Measurements from ENCODE around the gene EZH1. TPM values are rescaled to one million over a fixed set of nuclear protein-coding genes. Genes with fewer than 3 reads are reported as not detected.

EZH1 gene
- polyA plus RNA-seq, 1 experiment = 26.3 TPM

- TF ChIP-seq CTCF (IDR thresholded peaks at IDR 0.05; ENCODE audit: low read depth, low read length) = no peak
- H3K27ac ChIP-seq (ENCODE audit: low read depth, low read length) = no peak overlapping the region
- CTCF ChIA-PET = no interaction called here
- POLR2A ChIA-PET = no interaction called here
- H3K9me3 ChIP-seq (ENCODE audit: control insufficient read depth, insufficient read depth, low read length) = no peaks in the 10 kb centered on the region
- DNase-seq (ENCODE audit: low read depth, low spot score) = no peak
- peaks cover 7% of the 10 kb centered on the region for H3K27me3 ChIP-seq (ENCODE audit: control insufficient read depth, insufficient read depth, low read length)
- no peak overlapping the region for H3K4me3 ChIP-seq (ENCODE audit: low read depth, low read length)
Measured at GRCh38 chr17:42651392-42651791, 93.4 kb downstream of the EZH1 start.

Small RNAs within 50 kb of the gene (small RNA-seq; reads per million reads assigned to genes)
- not detected for gene HMGN2P15 (ENCODE audit: insufficient read length, low read depth)
- gene MIR6780A (ENCODE audit: insufficient read length, low read depth) = not detected

Other genes starting within 250 kb of the EZH1 start
- 11.9 and 17.2 TPM in 2 replicates for gene NAGLU, start 208.8 kb downstream of the EZH1 start, polyA plus RNA-seq (2011; rRNA removed)
- gene HSD17B1, start 192.1 kb downstream of the EZH1 start, polyA plus RNA-seq (2011; rRNA removed) = 0.87 and 1.4 TPM in 2 replicates
- 29.4 and 36.8 TPM in 2 replicates for gene COASY, start 182.9 kb downstream of the EZH1 start, polyA plus RNA-seq (2011; rRNA removed)
- 35.4 and 38.2 TPM in 2 replicates for gene MLX, start 177.9 kb downstream of the EZH1 start, polyA plus RNA-seq (2011; rRNA removed)
- 3.0 and 5.1 TPM in 2 replicates for gene PSMC3IP, start 167.3 kb downstream of the EZH1 start, polyA plus RNA-seq (2011; rRNA removed)
- 27.5 and 32.7 TPM in 2 replicates for gene RETREG3, start 135.7 kb downstream of the EZH1 start, polyA plus RNA-seq (2011; rRNA removed)
- 28.4 and 36.3 TPM in 2 replicates for gene TUBG1, start 135.4 kb downstream of the EZH1 start, polyA plus RNA-seq (2011; rRNA removed)
- gene TUBG2, start 85.8 kb downstream of the EZH1 start, polyA plus RNA-seq (2011; rRNA removed) = 7.8 and 9.9 TPM in 2 replicates
- gene PLEKHH3, start 68.0 kb downstream of the EZH1 start, polyA plus RNA-seq (2011; rRNA removed) = 3.6 and 4.3 TPM in 2 replicates
- gene CCR10, start 63.2 kb downstream of the EZH1 start, polyA plus RNA-seq (2011; rRNA removed) = 0.45 and 0.76 TPM in 2 replicates
- gene CNTNAP1, start 62.5 kb downstream of the EZH1 start, polyA plus RNA-seq (2011; rRNA removed) = 53.7 and 62.9 TPM in 2 replicates
- gene RAMP2, start 16.2 kb upstream of the EZH1 start, polyA plus RNA-seq (2011; rRNA removed) = 1.4 and 1.7 TPM in 2 replicates
- gene VPS25, start 28.4 kb upstream of the EZH1 start, polyA plus RNA-seq (2011; rRNA removed) = 94.0 and 107 TPM in 2 replicates
- gene WNK4, start 35.6 kb upstream of the EZH1 start, polyA plus RNA-seq (2011; rRNA removed) = 2.3 and 2.7 TPM in 2 replicates
- 86.7 and 96.3 TPM in 2 replicates for gene COA3, start 53.7 kb upstream of the EZH1 start, polyA plus RNA-seq (2011; rRNA removed)
- 0.09 and 0.14 TPM in 2 replicates for gene CNTD1, start 53.8 kb upstream of the EZH1 start, polyA plus RNA-seq (2011; rRNA removed)
- 106 and 107 TPM in 2 replicates for gene BECN1, start 79.2 kb upstream of the EZH1 start, polyA plus RNA-seq (2011; rRNA removed)
- 111 and 129 TPM in 2 replicates for gene PSME3, start 88.4 kb upstream of the EZH1 start, polyA plus RNA-seq (2011; rRNA removed)
- 0.16 and 0.33 TPM in 2 replicates for gene AOC2, start 99.5 kb upstream of the EZH1 start, polyA plus RNA-seq (2011; rRNA removed)
- 0.10 and 0.12 TPM in 2 replicates for gene AOC3, start 106.2 kb upstream of the EZH1 start, polyA plus RNA-seq (2011; rRNA removed)
- gene G6PC1, start 155.8 kb upstream of the EZH1 start, polyA plus RNA-seq (2011; rRNA removed) = not detected in 2 replicates
- gene AARSD1, start 219.4 kb upstream of the EZH1 start, polyA plus RNA-seq (2011; rRNA removed) = 39.7 and 39.8 TPM in 2 replicates
- 1.8 and 1.9 TPM in 2 replicates for gene PTGES3L, start 235.0 kb upstream of the EZH1 start, polyA plus RNA-seq (2011; rRNA removed)
- 8.7 and 9.4 TPM in 2 replicates for gene RUNDC1, start 235.5 kb upstream of the EZH1 start, polyA plus RNA-seq (2011; rRNA removed)

Data from AG04450 (cell line).